Ishikawa (cell line): ENCODE measurements around the gene LATS1.

ENCODE experiments used
- EGR1 ChIP-seq: IDR thresholded peaks from 2 replicates; pipeline ENCODE4 v1.6.1; 2012
- EP300 ChIP-seq: IDR thresholded peaks from 2 replicates; pipeline ENCODE4 v1.6.1; 2012; ENCODE audit warnings: borderline replicate concordance
- TEAD4 ChIP-seq: IDR thresholded peaks from 2 replicates; pipeline ENCODE4 v1.6.1; 2012
- TF ChIP-seq, protein P1 (sequence below): IDR thresholded peaks from 2 replicates; pipeline ENCODE4 v1.6.1; 2012; ENCODE audit warnings: low read depth, mild to moderate bottlenecking
- TF ChIP-seq, protein P2 (sequence below): IDR thresholded peaks from 2 replicates; pipeline ENCODE4 v1.6.1; 2012

DNA sequence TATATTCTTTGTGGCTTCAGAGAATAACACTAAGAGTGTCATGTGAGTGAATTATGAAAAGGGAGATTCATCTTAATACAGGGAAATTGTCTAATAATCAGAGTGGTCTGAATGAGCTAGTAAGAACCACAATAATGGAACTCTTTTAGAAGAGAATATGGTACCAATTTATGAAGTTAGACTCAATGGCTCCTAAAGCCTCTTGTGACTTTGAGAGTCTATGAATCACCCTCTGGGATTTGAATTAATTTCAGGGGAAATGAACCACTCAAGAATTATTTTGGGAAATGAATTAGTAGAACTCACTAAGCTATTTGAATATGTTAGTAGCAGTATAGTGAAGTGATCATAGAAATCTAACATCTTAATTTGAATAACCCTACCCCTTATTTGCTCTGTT, 46.0 kb upstream of the LATS1 start:
- TF ChIP-seq EP300 (no peak), EGR1 (no peak), TEAD4 (no peak)
- TF ChIP-seq, protein P1, sequence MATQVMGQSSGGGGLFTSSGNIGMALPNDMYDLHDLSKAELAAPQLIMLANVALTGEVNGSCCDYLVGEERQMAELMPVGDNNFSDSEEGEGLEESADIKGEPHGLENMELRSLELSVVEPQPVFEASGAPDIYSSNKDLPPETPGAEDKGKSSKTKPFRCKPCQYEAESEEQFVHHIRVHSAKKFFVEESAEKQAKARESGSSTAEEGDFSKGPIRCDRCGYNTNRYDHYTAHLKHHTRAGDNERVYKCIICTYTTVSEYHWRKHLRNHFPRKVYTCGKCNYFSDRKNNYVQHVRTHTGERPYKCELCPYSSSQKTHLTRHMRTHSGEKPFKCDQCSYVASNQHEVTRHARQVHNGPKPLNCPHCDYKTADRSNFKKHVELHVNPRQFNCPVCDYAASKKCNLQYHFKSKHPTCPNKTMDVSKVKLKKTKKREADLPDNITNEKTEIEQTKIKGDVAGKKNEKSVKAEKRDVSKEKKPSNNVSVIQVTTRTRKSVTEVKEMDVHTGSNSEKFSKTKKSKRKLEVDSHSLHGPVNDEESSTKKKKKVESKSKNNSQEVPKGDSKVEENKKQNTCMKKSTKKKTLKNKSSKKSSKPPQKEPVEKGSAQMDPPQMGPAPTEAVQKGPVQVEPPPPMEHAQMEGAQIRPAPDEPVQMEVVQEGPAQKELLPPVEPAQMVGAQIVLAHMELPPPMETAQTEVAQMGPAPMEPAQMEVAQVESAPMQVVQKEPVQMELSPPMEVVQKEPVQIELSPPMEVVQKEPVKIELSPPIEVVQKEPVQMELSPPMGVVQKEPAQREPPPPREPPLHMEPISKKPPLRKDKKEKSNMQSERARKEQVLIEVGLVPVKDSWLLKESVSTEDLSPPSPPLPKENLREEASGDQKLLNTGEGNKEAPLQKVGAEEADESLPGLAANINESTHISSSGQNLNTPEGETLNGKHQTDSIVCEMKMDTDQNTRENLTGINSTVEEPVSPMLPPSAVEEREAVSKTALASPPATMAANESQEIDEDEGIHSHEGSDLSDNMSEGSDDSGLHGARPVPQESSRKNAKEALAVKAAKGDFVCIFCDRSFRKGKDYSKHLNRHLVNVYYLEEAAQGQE, result no peak
- TF ChIP-seq, protein P2, sequence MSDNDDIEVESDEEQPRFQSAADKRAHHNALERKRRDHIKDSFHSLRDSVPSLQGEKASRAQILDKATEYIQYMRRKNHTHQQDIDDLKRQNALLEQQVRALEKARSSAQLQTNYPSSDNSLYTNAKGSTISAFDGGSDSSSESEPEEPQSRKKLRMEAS, result no peak
